GM21737 (cell line): ENCODE data around the gene TYROBP.
A peak's percentile ranks its signal among the peaks of the same experiment; 100 is the strongest.
"Not testable (repeated sequence)": the region's sequence is repeated elsewhere in the genome, so short reads cannot be mapped to it uniquely, and the experiment has no call there.

Experiments
- ATAC-seq: cut with Tn5 transposase; IDR thresholded peaks from one replicate; pipeline ENCODE4 v1.9.1; 2021; ENCODE audit warnings: mild to moderate bottlenecking, moderate library complexity; ENCODE audit not compliant: unreplicated experiment

The TYROBP gene

GRCh38 chr19:35932291-35932936, 24.3 kb upstream of the TYROBP start:
- ATAC-seq, result no peak

GRCh38 chr19:35931874-35932202, 23.7 kb upstream of the TYROBP start:
- ATAC-seq, result no peak

- ATAC-seq, result peak; percentile 92
These were observed 23.2 kb upstream of the TYROBP start for GRCh38 chr19:35931161-35931873.

- no peak for ATAC-seq
These were observed 21.8 kb upstream of the TYROBP start for GRCh38 chr19:35929876-35930275.

- ATAC-seq, result no peak
These were observed 20.4 kb upstream of the TYROBP start for GRCh38 chr19:35928507-35928906.

GRCh38 chr19:35925501-35925900, 17.4 kb upstream of the TYROBP start:
- no peak for ATAC-seq

- ATAC-seq, result no peak
These were observed 12.9 kb upstream of the TYROBP start for GRCh38 chr19:35921012-35921411.

GRCh38 chr19:35919306-35919705, 11.2 kb upstream of the TYROBP start:
- no peak for ATAC-seq

GRCh38 chr19:35915443-35915842, 7.3 kb upstream of the TYROBP start:
- ATAC-seq, result no peak

GRCh38 chr19:35913589-35913988, 5.5 kb upstream of the TYROBP start:
- no peak for ATAC-seq

- no peak for ATAC-seq
These were observed 3.7 kb upstream of the TYROBP start for GRCh38 chr19:35911790-35912189.

- ATAC-seq, result no peak
These were observed 3.1 kb upstream of the TYROBP start for GRCh38 chr19:35911173-35911572.

- not testable (repeated sequence) for ATAC-seq
These were observed 2.3 kb upstream of the TYROBP start for GRCh38 chr19:35910355-35910754.

- no peak for ATAC-seq
These were observed 1.6 kb upstream of the TYROBP start for GRCh38 chr19:35909684-35910035.

- ATAC-seq, result peak; percentile 45
These were observed 1.0 kb upstream of the TYROBP start for GRCh38 chr19:35908973-35909683.

- no peak for ATAC-seq
These were observed 734 bp downstream of the TYROBP start for GRCh38 chr19:35907377-35907745.

- ATAC-seq, result no peak
These were observed 2.8 kb downstream of the TYROBP start for GRCh38 chr19:35905178-35905727.

- ATAC-seq, result no peak
These were observed 3.6 kb downstream of the TYROBP start for GRCh38 chr19:35904311-35905068.

GRCh38 chr19:35903550-35904179, 4.4 kb downstream of the TYROBP start:
- ATAC-seq, result peak; percentile 38

GRCh38 chr19:35902870-35903475, 5.1 kb downstream of the TYROBP start:
- no peak for ATAC-seq
